Peyer's patch (tissue), 4 donors: ENCODE data around the gene DEF6. TPM values are rescaled to one million over a fixed set of nuclear protein-coding genes. Genes with fewer than 3 reads are reported as not detected.

ENCODE experiments used
- DNase-seq, 3 donors: peaks; one replicate each; pipeline ENCODE4 v3.0.0-alpha.2; 2017 to 2019
- H3K27ac ChIP-seq, 4 donors: fragments of 200-600 bp; sonication (generic); one replicate each; pipeline ENCODE4 v1.5.1; 2016 to 2019
- H3K27me3 ChIP-seq, 2 donors: fragments of 200-600 bp; sonication (generic); one replicate each; pipeline ENCODE4 v1.5.1; 2019
- H3K36me3 ChIP-seq, 3 donors: fragments of 200-600 bp; sonication (generic); one replicate each; pipeline ENCODE4 v1.5.1; 2016 to 2019
- H3K4me1 ChIP-seq, 4 donors: fragments of 200-600 bp; sonication (generic); one replicate each; pipeline ENCODE4 v1.5.1; 2016 to 2019
- H3K4me3 ChIP-seq, 4 donors: fragments of 200-600 bp; sonication (generic); 1 replicate in 3 of 4; 2 replicates in 1 of 4; pipeline ENCODE4 v1.5.1; 2016 to 2019; ENCODE audit warnings: mild to moderate bottlenecking in 1 of 4
- H3K9me3 ChIP-seq, 4 donors: fragments of 200-600 bp; sonication (generic); one replicate each; pipeline ENCODE4 v1.5.1; 2016 to 2019; ENCODE audit warnings: mild to moderate bottlenecking in 1 of 4
- POLR2A ChIP-seq, 2 donors: fragments of 450-650 bp; IDR thresholded peaks; one replicate each; pipeline ENCODE4 v1.5.1; 2017; ENCODE audit warnings: antibody characterized with exemption in 2 of 2, mild to moderate bottlenecking in 2 of 2, moderate library complexity in 2 of 2
- total RNA-seq, 4 donors: library from RNA; depleted of rRNA; stranded (reverse); fragments of >200 nt; gene quantifications; one replicate each; pipeline ENCODE4 v1.1.0, GENCODE V29; 2016
- TF ChIP-seq, protein P1 (sequence below), 6 experiments: fragments of 450-650 bp in 4 of 6; fragments of 200-600 bp in 2 of 6; sonication (generic) in 1 of 6; IDR thresholded peaks; one replicate each; pipeline ENCODE4 v1.5.1; 2017 to 2019; ENCODE audit warnings: antibody characterized with exemption in 6 of 6, mild to moderate bottlenecking in 3 of 6, moderate library complexity in 1 of 6

Gene DEF6
- total RNA-seq, 4 donors from 2014 or later, result 11.0 to 85.8 (median 21.5) TPM

DNA sequence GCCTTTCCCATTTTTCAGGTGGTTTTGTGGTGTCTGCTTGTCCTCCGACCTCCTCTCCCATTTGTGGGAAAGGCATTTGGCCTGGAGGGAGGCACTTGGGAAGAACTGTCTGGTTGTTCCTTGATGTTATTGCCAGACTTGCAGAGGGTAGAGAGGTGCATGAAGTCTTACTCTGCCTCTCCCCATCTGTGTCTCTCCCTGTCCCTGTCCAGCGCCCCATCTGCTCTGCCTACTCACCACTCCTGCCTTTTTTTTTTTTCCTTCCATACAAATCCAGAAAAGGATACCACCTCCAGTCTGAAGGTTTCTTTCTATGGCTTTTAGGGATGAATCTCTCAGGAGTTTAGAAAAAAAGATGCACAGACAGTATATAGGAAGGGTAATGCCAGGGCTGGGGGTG, 64.6 kb downstream of the DEF6 start:
- Histone ChIP-seq H3K4me1 (peaks cover 0 to 13% (median 0%) of the 10 kb centered on the region in 4 donors), H3K4me3 (no peak overlapping the region), H3K36me3 (peaks cover 0 to 5% (median 0%) of the 10 kb centered on the region in 3 donors), H3K27ac (no peak overlapping the region), H3K9me3 (no peaks in the 10 kb centered on the region), H3K27me3 (no peaks in the 10 kb centered on the region)
- TF ChIP-seq, protein P1, sequence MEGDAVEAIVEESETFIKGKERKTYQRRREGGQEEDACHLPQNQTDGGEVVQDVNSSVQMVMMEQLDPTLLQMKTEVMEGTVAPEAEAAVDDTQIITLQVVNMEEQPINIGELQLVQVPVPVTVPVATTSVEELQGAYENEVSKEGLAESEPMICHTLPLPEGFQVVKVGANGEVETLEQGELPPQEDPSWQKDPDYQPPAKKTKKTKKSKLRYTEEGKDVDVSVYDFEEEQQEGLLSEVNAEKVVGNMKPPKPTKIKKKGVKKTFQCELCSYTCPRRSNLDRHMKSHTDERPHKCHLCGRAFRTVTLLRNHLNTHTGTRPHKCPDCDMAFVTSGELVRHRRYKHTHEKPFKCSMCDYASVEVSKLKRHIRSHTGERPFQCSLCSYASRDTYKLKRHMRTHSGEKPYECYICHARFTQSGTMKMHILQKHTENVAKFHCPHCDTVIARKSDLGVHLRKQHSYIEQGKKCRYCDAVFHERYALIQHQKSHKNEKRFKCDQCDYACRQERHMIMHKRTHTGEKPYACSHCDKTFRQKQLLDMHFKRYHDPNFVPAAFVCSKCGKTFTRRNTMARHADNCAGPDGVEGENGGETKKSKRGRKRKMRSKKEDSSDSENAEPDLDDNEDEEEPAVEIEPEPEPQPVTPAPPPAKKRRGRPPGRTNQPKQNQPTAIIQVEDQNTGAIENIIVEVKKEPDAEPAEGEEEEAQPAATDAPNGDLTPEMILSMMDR (IDR thresholded peaks at IDR 0.05), result no peak
- TF ChIP-seq POLR2A (IDR thresholded peaks at IDR 0.05), result no peak
- no peak for DNase-seq

DNA sequence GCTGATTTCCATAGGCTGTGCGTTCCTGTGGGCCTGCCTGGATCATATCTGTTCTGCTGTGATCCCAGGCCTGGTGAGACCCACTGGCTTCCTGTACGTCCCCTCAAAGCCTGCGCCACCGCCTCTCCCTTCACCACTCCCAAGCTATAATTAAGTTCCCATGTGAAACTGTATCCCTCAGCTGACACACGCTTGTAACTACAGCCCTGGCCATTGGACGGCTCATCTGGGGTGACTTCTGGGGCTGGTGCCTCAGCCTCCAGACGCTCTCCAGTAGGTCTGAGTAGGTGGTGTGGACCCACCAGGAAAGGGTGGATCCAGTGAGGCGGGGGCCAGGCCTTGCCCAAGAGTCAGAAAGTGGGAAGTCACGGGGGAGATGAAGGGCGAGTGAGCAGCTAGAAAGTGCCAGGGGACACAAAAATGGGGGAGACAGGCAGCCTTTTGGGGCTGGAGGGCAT, 65.7 kb downstream of the DEF6 start:
- H3K27ac ChIP-seq, result no peak overlapping the region
- no peak for DNase-seq
- no peak overlapping the region for H3K4me3 ChIP-seq
- no peak for TF ChIP-seq POLR2A (IDR thresholded peaks at IDR 0.05)
- TF ChIP-seq, protein P1 (IDR thresholded peaks at IDR 0.05), result no peak
- H3K27me3 ChIP-seq, result no peaks in the 10 kb centered on the region
- no peaks in the 10 kb centered on the region for H3K36me3 ChIP-seq
- H3K9me3 ChIP-seq, result no peaks in the 10 kb centered on the region
- H3K4me1 ChIP-seq, result peaks cover 0 to 17% (median 4%) of the 10 kb centered on the region in 4 donors

DNA sequence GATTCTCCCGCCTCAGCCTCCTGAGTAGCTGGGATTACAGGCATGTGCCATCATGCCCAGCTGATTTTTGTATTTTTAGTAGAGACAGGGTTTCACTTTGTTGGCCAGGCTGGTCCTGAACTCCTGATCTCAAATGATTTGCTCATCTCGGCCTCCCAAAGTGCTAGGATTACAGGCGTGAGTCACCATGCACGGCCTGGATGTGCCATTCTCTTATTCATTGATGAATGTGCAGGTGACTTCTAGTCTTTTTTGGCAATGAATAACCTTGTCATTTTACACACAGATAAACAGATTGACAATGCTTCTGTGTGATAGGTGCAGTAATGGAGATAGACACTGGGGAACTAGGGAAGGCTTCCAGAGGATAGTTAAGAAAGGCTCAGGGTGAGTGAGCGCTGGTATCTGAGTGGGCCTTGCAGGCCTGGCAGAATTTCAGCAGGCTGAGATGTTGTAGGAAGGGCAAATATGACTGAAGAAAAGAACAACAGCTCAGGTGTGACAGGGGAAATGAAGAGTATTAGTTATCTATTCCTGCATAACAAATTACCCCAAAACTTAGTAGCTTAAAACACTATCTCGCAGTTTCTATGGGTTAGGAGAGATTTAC, 68.1 kb downstream of the DEF6 start:
- TF ChIP-seq POLR2A (IDR thresholded peaks at IDR 0.05), result no peak
- no peak for DNase-seq

DNA sequence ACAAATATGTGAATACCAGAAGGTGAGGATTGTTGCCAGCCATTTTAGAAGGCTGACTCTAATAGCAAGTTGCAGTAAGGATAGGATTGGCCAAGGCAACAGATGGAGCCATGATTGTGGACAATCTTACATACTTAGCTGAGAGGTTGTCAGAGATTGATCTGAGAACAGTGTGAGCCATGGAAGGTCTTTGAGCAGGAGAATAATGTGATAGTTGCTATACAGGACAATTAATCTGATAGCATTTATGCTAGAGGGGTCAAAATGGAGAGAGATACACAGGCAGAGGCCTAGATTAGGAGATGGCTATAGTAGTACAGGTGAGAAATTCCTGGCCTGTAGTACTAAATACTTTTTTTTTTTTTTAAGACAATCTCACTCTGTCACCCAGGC, 68.6 kb downstream of the DEF6 start:
- H3K9me3 ChIP-seq, result no peaks in the 10 kb centered on the region
- no peaks in the 10 kb centered on the region for H3K27me3 ChIP-seq
- TF ChIP-seq, protein P1 (IDR thresholded peaks at IDR 0.05), result no peak
- no peak for TF ChIP-seq POLR2A (IDR thresholded peaks at IDR 0.05)
- H3K36me3 ChIP-seq, result no peaks in the 10 kb centered on the region
- peaks cover 0 to 34% (median 25%) of the 10 kb centered on the region in 4 donors for H3K4me1 ChIP-seq
- DNase-seq, result no peak
- no peak overlapping the region for H3K4me3 ChIP-seq
- no peak overlapping the region for H3K27ac ChIP-seq

More for the DNA sequence above, 68.1 kb downstream of the DEF6 start:
- Histone ChIP-seq H3K27me3 (no peaks in the 10 kb centered on the region), H3K9me3 (no peaks in the 10 kb centered on the region), H3K27ac (no peak overlapping the region), H3K4me3 (no peak overlapping the region), H3K36me3 (no peaks in the 10 kb centered on the region), H3K4me1 (peaks cover 0 to 28% (median 20%) of the 10 kb centered on the region in 4 donors)

DNA sequence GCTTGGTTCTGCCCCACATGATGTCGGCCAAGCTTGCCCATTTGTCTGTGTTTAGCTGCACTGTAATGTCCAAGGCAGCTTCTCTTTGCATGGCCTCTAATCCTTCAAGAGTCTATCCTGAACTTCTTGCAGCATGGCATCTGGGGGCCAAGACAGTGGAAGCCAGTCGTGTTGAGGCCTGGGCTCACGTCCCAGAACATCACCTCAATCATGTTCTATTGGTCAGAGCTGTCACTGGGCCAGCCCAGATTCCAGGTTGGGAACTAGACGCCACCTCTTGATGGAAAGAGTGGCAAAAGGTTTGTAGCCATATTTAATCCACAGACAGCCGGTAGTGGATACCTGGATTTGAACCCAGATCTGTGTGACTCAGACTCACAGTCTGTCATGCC, 70.0 kb downstream of the DEF6 start:
- Histone ChIP-seq H3K27ac (no peak overlapping the region), H3K4me3 (no peak overlapping the region), H3K4me1 (peaks cover 0 to 45% (median 28%) of the 10 kb centered on the region in 4 donors), H3K27me3 (no peaks in the 10 kb centered on the region), H3K36me3 (no peaks in the 10 kb centered on the region), H3K9me3 (no peaks in the 10 kb centered on the region)
- no peak for DNase-seq
- no peak for TF ChIP-seq POLR2A (IDR thresholded peaks at IDR 0.05)
- TF ChIP-seq, protein P1 (IDR thresholded peaks at IDR 0.05), result no peak

DNA sequence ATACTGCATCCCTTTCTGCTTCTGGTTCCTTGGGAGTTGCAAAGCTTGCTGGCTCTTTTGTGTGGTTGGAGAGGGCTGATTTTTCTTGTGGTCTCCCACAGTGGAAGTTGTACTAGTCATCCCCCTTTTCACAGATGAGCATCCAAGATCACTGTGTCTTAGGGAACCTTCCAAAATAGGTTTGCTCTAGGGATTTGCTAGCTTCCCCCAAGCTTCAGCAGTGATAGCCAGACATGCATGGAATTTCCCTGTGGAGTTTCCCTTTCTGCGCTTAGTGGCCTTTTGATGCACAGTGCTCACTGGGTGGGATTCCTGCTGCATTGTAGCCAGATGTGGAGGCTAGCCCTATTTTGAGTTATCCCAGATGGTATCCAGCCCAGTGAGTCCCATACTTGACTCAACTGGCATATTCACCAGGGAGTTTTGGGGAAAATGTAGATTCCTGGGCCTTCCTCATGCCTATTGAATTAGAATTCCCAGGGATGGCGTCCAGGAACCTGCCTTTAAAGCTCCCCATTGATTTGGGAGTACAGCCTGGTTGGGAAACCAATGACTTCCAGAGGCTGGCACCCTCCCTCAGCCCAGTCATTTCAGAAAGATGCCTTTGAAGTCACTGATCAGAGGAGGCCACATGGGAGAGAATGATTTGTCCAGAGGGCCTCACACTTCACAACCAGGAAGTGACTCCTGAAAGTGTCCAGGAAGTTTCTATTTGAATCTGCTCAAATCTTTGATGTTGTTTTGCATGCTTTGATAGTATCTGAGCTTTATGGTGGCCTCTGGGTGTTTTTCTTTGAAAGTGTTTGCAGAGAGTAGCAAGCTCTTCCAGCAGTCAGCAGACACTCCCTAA, 70.6 kb downstream of the DEF6 start:
- Histone ChIP-seq H3K4me1 (peaks cover 0 to 45% (median 28%) of the 10 kb centered on the region in 4 donors), H3K36me3 (no peaks in the 10 kb centered on the region), H3K4me3 (no peak overlapping the region), H3K27me3 (no peaks in the 10 kb centered on the region), H3K27ac (no peak overlapping the region), H3K9me3 (no peaks in the 10 kb centered on the region)
- DNase-seq, result no peak
- TF ChIP-seq POLR2A (IDR thresholded peaks at IDR 0.05), result no peak
- TF ChIP-seq, protein P1 (IDR thresholded peaks at IDR 0.05), result no peak
